GM12878 (cell line): ENCODE data around the gene SCNM1. TPM values are rescaled to one million over a fixed set of nuclear protein-coding genes. Genes with fewer than 3 reads are reported as not detected.

ENCODE experiments used
- CBX5 ChIP-seq: sonication (generic); IDR thresholded peaks from 2 replicates; pipeline ENCODE4 v1.6.1; 2016; ENCODE audit warnings: low read depth, moderate library complexity, mild to moderate bottlenecking, inconsistent platforms
- CEBPZ ChIP-seq: fragments of 150-350 bp; IDR thresholded peaks from 2 replicates; pipeline ENCODE4 v1.6.1; 2016; ENCODE audit warnings: low read depth, low read length
- CREB1 ChIP-seq: IDR thresholded peaks from 2 replicates; pipeline ENCODE4 v1.6.1; 2012; ENCODE audit warnings: low read depth, mild to moderate bottlenecking, inconsistent platforms
- IRF3 ChIP-seq: fragments of 450-650 bp; IDR thresholded peaks from 2 replicates; pipeline ENCODE4 v1.6.1; 2014; ENCODE audit warnings: mild to moderate bottlenecking
- MLLT1 ChIP-seq: fragments of 450-650 bp; IDR thresholded peaks from 2 replicates; pipeline ENCODE4 v1.6.1; 2016; ENCODE audit warnings: mild to moderate bottlenecking
- MTA3 ChIP-seq: IDR thresholded peaks from 2 replicates; pipeline ENCODE4 v1.6.1; 2012; ENCODE audit warnings: low read length, inconsistent platforms, borderline replicate concordance
- NBN ChIP-seq: fragments of 450-650 bp; IDR thresholded peaks from 2 replicates; pipeline ENCODE4 v1.6.1; 2016
- NR2F1 ChIP-seq: fragments of 450-650 bp; conservative IDR thresholded peaks from 2 replicates; pipeline ENCODE4 v1.6.1; 2017; ENCODE audit warnings: mild to moderate bottlenecking
- PAX8 ChIP-seq: fragments of 450-650 bp; IDR thresholded peaks from 2 replicates; pipeline ENCODE4 v1.6.1; 2017; ENCODE audit warnings: mild to moderate bottlenecking, moderate library complexity
- POLR2A ChIP-seq: IDR thresholded peaks from 2 replicates; pipeline ENCODE4 v1.6.1; 2011; ENCODE audit warnings: low read depth, mild to moderate bottlenecking, low read length
- RUNX3 ChIP-seq: IDR thresholded peaks from 2 replicates; pipeline ENCODE4 v1.6.1; 2012; ENCODE audit warnings: low read length, inconsistent platforms
- SIX5 ChIP-seq: IDR thresholded peaks from 2 replicates; pipeline ENCODE4 v1.6.1; 2011; ENCODE audit warnings: mild to moderate bottlenecking, low read depth, low read length, moderate library complexity; ENCODE audit not compliant: severe bottlenecking
- SMARCA5 ChIP-seq: fragments of 450-650 bp; IDR thresholded peaks from 2 replicates; pipeline ENCODE4 v1.6.1; 2017; ENCODE audit warnings: mild to moderate bottlenecking
- USF2 ChIP-seq: IDR thresholded peaks from 2 replicates; pipeline ENCODE4 v1.6.1; 2011; ENCODE audit warnings: low read depth, low read length, improper control_type of control experiment, borderline replicate concordance
- polyA plus RNA-seq, 11 experiments: library from polyadenylated mRNA; depleted of rRNA in 4 of 11; unstranded in 6 of 11; stranded (reverse) in 5 of 11; fragments of >200 nt; fragmentation: Nextera tagmentation in 4 of 11; fragmentation: Illumina TruSeq in 1 of 11; extraction: Ambion mirVana in 4 of 11; extraction: Trizol in 1 of 11; gene quantifications; 1 replicate in 1 of 11; 2 replicates in 10 of 11; pipeline versions ENCODE4 v1.2.1 to v1.2.3, GENCODE V29; 2011 to 2016; ENCODE audit warnings: inconsistent platforms in 2 of 11, missing spikeins in 2 of 11, low read depth in 1 of 11
- total RNA-seq, 4 experiments: library from RNA; depleted of rRNA in 3 of 4; stranded (reverse); fragments of >200 nt in 3 of 4; fragmentation: Illumina TruSeq in 1 of 4; extraction: Trizol in 1 of 4; gene quantifications; 2 replicates each; pipeline versions ENCODE4 v1.2.1 to v1.2.3, GENCODE V29; 2013 to 2021
- TF ChIP-seq, protein P1 (sequence below): fragments of 450-650 bp; IDR thresholded peaks from 2 replicates; pipeline ENCODE4 v1.6.1; 2017; ENCODE audit warnings: mild to moderate bottlenecking, moderate library complexity

SCNM1 gene
- total and polyA plus RNA-seq, 10 of the 15 experiments (the other 5 are each of a cell fraction or from before 2014, with no cell fraction given): 25.8 to 207 (median 76.9) TPM

DNA sequence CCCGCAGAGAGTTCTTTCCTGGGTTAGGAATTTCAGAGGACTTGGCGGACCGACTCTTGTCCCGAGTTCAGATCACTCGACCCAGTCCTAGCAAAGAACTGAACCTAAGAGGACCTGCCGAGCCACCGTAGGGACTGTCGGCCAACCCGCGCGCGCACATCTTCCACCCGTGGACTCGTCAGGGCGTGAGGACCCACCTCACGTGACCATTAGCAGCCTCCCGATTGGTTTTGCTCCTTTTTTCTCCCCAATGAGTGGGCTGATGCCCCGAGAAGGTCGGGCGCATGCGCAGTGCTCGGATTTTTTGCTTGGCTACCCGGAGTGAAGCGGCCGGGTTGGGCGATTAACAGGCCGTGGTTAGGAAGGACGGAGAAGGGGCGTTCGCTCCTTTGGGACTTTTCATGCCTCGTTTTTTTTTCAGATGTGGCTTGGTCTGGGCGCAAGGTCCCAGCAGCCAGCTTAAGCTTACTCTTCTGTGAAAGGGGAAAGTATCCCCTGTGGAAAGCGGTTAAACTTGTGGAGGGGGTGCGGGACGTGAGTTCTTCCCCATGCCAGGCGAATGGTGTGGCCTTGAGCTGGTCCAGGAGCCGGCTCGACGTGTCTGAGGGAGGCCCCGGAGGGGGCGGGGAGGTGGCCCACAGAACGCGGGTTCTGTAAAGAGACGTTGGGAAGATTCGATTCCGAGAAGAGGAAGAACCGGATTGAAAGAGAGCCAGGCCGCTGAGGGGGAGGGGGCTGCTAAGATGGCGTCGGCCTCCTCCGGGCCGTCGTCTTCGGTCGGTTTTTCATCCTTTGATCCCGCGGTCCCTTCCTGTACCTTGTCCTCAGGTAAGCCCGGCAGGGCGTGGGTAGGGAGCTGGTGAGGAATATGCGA is 32.5 kb downstream of the SCNM1 start, which contains the start of gene PIP5K1A (continued):
- TF ChIP-seq, protein P1, sequence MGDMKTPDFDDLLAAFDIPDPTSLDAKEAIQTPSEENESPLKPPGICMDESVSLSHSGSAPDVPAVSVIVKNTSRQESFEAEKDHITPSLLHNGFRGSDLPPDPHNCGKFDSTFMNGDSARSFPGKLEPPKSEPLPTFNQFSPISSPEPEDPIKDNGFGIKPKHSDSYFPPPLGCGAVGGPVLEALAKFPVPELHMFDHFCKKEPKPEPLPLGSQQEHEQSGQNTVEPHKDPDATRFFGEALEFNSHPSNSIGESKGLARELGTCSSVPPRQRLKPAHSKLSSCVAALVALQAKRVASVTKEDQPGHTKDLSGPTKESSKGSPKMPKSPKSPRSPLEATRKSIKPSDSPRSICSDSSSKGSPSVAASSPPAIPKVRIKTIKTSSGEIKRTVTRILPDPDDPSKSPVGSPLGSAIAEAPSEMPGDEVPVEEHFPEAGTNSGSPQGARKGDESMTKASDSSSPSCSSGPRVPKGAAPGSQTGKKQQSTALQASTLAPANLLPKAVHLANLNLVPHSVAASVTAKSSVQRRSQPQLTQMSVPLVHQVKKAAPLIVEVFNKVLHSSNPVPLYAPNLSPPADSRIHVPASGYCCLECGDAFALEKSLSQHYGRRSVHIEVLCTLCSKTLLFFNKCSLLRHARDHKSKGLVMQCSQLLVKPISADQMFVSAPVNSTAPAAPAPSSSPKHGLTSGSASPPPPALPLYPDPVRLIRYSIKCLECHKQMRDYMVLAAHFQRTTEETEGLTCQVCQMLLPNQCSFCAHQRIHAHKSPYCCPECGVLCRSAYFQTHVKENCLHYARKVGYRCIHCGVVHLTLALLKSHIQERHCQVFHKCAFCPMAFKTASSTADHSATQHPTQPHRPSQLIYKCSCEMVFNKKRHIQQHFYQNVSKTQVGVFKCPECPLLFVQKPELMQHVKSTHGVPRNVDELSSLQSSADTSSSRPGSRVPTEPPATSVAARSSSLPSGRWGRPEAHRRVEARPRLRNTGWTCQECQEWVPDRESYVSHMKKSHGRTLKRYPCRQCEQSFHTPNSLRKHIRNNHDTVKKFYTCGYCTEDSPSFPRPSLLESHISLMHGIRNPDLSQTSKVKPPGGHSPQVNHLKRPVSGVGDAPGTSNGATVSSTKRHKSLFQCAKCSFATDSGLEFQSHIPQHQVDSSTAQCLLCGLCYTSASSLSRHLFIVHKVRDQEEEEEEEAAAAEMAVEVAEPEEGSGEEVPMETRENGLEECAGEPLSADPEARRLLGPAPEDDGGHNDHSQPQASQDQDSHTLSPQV: no peak
- no peak for TF ChIP-seq PAX8
- TF ChIP-seq MLLT1: no peak
- no peak for TF ChIP-seq CEBPZ
- no peak for TF ChIP-seq MTA3
- peak; percentile 20; the same call in 1 of the 2 replicates for TF ChIP-seq CBX5
- TF ChIP-seq CREB1: peak; percentile 10; the same call in 1 of the 2 replicates
- peak; percentile 45; the same call in 1 of the 2 replicates for TF ChIP-seq SMARCA5
- peak; percentile 61; the same call in 1 of the 2 replicates for TF ChIP-seq NBN
- TF ChIP-seq RUNX3: peak; percentile 39; the same call in 1 of the 2 replicates
- TF ChIP-seq POLR2A: peak; percentile 86
- TF ChIP-seq NR2F1: peak; percentile 16; the same call in 1 of the 2 replicates
- TF ChIP-seq IRF3: peak; percentile 25; the same call in 1 of the 2 replicates
- peak; percentile 97 for TF ChIP-seq USF2
- no peak for TF ChIP-seq SIX5
